GM04503 (cell line): ENCODE data around the gene ATP6V0D1.

ENCODE experiments used
- DNase-seq: peaks from one replicate; pipeline ENCODE4 v3.0.0-alpha.2; 2012; ENCODE audit warnings: low read depth

ATP6V0D1 gene

GRCh38 chr16:67392301-67393059, 88.5 kb downstream of the ATP6V0D1 start:
- no peak for DNase-seq

- DNase-seq: no peak
Measured at GRCh38 chr16:67391424-67392300, 89.3 kb downstream of the ATP6V0D1 start.

- no peak for DNase-seq
Measured at GRCh38 chr16:67390816-67391423, 90.0 kb downstream of the ATP6V0D1 start.

GRCh38 chr16:67389911-67390815, 90.8 kb downstream of the ATP6V0D1 start:
- no peak for DNase-seq

- DNase-seq: no peak
Measured at GRCh38 chr16:67388591-67388990, 92.4 kb downstream of the ATP6V0D1 start.

GRCh38 chr16:67388191-67388590, 92.8 kb downstream of the ATP6V0D1 start:
- DNase-seq: no peak
